GM12891 (cell line): Measurements from ENCODE around the gene DPP10.

Experiments
- PAX5 ChIP-seq: IDR thresholded peaks from 2 replicates; pipeline ENCODE4 v1.6.1; 2011; ENCODE audit warnings: low read length, moderate library complexity, mild to moderate bottlenecking; ENCODE audit not compliant: insufficient read depth, severe bottlenecking
- POLR2A ChIP-seq: IDR thresholded peaks from 2 replicates; pipeline ENCODE4 v1.6.1; 2011; ENCODE audit warnings: low read depth, low read length, control low read depth
- SPI1 ChIP-seq: IDR thresholded peaks from 2 replicates; pipeline ENCODE4 v1.6.1; 2011; ENCODE audit warnings: low read depth, low read length, control low read depth

DNA sequence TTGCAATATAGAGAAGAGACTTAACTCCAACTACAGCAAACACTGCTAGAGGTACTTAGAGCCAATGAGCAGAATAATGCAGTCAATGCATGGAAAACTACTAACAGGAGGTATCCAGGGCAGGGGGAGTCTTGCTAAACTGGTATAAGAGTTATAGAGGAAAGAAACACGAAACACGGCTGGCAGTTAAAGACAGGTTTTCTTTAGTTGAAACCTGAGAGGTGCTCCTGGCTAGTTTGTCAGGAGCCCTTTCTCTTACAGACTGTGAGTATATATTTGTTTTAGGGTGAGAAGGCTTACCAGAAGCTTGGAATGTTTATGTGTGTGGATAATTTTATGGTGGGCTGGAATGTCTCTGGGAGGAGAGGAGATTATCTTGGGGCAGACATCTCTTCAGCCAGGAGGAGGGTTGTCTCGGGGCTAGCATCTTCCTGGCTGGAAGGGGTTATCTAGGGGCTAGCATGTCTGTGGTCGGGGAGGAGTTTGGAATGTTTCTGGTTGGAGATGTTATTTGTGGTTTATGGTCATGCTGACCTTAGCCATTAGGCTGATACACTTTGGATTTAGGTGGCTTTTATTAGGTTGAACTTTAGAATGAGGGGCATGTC is 1048.8 kb downstream of the DPP10 start:
- TF ChIP-seq PAX5 = no peak
- no peak for TF ChIP-seq POLR2A
- no peak for TF ChIP-seq SPI1
